ENCODE data around the gene KCNK17. TPM values are rescaled to one million over a fixed set of nuclear protein-coding genes. Genes with fewer than 3 reads are reported as not detected.

Gene KCNK17
- total and polyA plus RNA-seq, 4 donors: 2.6 to 6.0 (median 3.4) TPM

- ATAC-seq (ENCODE audit: insufficient read depth, low FRiP score) (no peak), DNase-seq (no peak)
- no peak overlapping the region for H3K9ac ChIP-seq (ENCODE audit: insufficient read depth in 1 of 2, low read length in 2 of 2)
- no peak overlapping the region for H3K4me3 ChIP-seq
- H3K9me3 ChIP-seq (ENCODE audit: control insufficient read depth in 4 of 4, insufficient read depth in 3 of 4, low read length in 3 of 4): no peaks in the 10 kb centered on the region
- H3K27me3 ChIP-seq (ENCODE audit: control insufficient read depth in 3 of 3, insufficient read depth in 3 of 3, low read length in 2 of 3): no peaks in the 10 kb centered on the region
- no peak for TF ChIP-seq CTCF (IDR thresholded peaks at IDR 0.05; ENCODE audit: control extremely low read depth, extremely low read depth)
- no peak overlapping the region for H3K27ac ChIP-seq (ENCODE audit: low read depth in 1 of 2, low read length in 1 of 2)
- H3K4me1 ChIP-seq (ENCODE audit: control insufficient read depth in 5 of 5, insufficient read depth in 5 of 5, low read length in 5 of 5): peaks cover 0 to 21% (median 4%) of the 10 kb centered on the region in 5 donors
- WGBS, 2 donors: 91 to 92% methylated on average over 7 of the region's 7 CpGs
- H3K36me3 ChIP-seq (ENCODE audit: control insufficient read depth in 4 of 4, insufficient read depth in 4 of 4, low read length in 4 of 4): no peaks in the 10 kb centered on the region
These were observed 39.6 kb upstream of the KCNK17 start for GRCh38 chr6:39353698-39354315.

GRCh38 chr6:39350723-39351505 is 36.7 kb upstream of the KCNK17 start:
- H3K36me3 ChIP-seq (ENCODE audit: control insufficient read depth in 4 of 4, insufficient read depth in 4 of 4, low read length in 4 of 4): no peaks in the 10 kb centered on the region
- WGBS, 2 donors: 80 to 89% methylated on average over 13 of the region's 13 CpGs
- DNase-seq (no peak), ATAC-seq (ENCODE audit: insufficient read depth, low FRiP score) (no peak)
- H3K4me3 ChIP-seq: no peak overlapping the region
- H3K9ac ChIP-seq (ENCODE audit: insufficient read depth in 1 of 2, low read length in 2 of 2): no peak overlapping the region
- no peak overlapping the region for H3K27ac ChIP-seq (ENCODE audit: low read depth in 1 of 2, low read length in 1 of 2)
- H3K9me3 ChIP-seq (ENCODE audit: control insufficient read depth in 4 of 4, insufficient read depth in 3 of 4, low read length in 3 of 4): no peaks in the 10 kb centered on the region
- TF ChIP-seq CTCF (IDR thresholded peaks at IDR 0.05; ENCODE audit: control extremely low read depth, extremely low read depth): no peak
- H3K4me1 ChIP-seq (ENCODE audit: control insufficient read depth in 5 of 5, insufficient read depth in 5 of 5, low read length in 5 of 5): no peaks in the 10 kb centered on the region
- H3K27me3 ChIP-seq (ENCODE audit: control insufficient read depth in 3 of 3, insufficient read depth in 3 of 3, low read length in 2 of 3): no peaks in the 10 kb centered on the region

- TF ChIP-seq CTCF (IDR thresholded peaks at IDR 0.05; ENCODE audit: control extremely low read depth, extremely low read depth): no peak
- no peaks in the 10 kb centered on the region for H3K36me3 ChIP-seq (ENCODE audit: control insufficient read depth in 4 of 4, insufficient read depth in 4 of 4, low read length in 4 of 4)
- H3K27ac ChIP-seq (ENCODE audit: low read depth in 1 of 2, low read length in 1 of 2): no peak overlapping the region
- ATAC-seq (ENCODE audit: insufficient read depth, low FRiP score) (no peak), DNase-seq (no peak)
- no peaks in the 10 kb centered on the region for H3K27me3 ChIP-seq (ENCODE audit: control insufficient read depth in 3 of 3, insufficient read depth in 3 of 3, low read length in 2 of 3)
- H3K4me3 ChIP-seq: no peak overlapping the region
- peaks cover 0 to 18% (median 2%) of the 10 kb centered on the region in 5 donors for H3K4me1 ChIP-seq (ENCODE audit: control insufficient read depth in 5 of 5, insufficient read depth in 5 of 5, low read length in 5 of 5)
- H3K9me3 ChIP-seq (ENCODE audit: control insufficient read depth in 4 of 4, insufficient read depth in 3 of 4, low read length in 3 of 4): no peaks in the 10 kb centered on the region
- no peak overlapping the region for H3K9ac ChIP-seq (ENCODE audit: insufficient read depth in 1 of 2, low read length in 2 of 2)
- WGBS, 2 donors: 95 to 97% methylated on average over 15 of the region's 15 CpGs
These were observed 34.5 kb upstream of the KCNK17 start for GRCh38 chr6:39348740-39349139.

All from lung (tissue), 12 donors.